ENCODE data around the gene SLC8B1.

DNA sequence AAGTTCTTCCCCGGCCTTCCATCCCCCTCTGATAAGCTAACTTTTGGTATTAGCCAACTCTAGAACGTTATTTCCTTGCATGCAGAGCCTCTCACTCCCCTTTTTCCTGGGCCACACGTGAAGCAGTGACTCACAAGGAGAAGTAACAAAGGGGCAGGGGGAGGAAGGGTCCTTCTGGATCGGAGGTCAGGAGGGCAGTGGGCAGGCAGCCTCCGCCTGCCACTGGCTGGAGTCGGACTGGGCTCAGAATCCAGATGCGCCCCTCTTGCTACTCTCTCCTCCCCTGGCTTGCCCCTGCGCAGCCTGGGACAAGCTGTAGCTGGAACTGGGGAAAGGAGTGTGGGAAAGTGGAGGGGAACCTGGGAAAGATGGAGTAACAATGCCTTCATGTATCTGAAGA is 58.6 kb downstream of the SLC8B1 start:
- TF ChIP-seq ZNF670 (tag by site-specific recombination; IDR thresholded peaks at IDR 0.05; ENCODE audit: low read depth) (no peak), ZNF175 (tag by site-specific recombination; IDR thresholded peaks at IDR 0.05) (no peak), PRDM1 (tag by site-specific recombination; IDR thresholded peaks at IDR 0.05) (no peak), ZNF174 (tag by site-specific recombination; IDR thresholded peaks at IDR 0.05) (no peak), KLF10 (tag by site-specific recombination; IDR thresholded peaks at IDR 0.05) (no peak), GLI2 (tag by site-specific recombination; IDR thresholded peaks at IDR 0.05; ENCODE audit: borderline replicate concordance, low read depth) (no peak), REPIN1 (tag by site-specific recombination; IDR thresholded peaks at IDR 0.05; ENCODE audit: low read depth) (no peak), ZNF837 (tag by site-specific recombination; IDR thresholded peaks at IDR 0.05) (no peak), ZNF133 (tag by site-specific recombination; IDR thresholded peaks at IDR 0.05) (no peak), ZBTB7A (tag by site-specific recombination; IDR thresholded peaks at IDR 0.05; ENCODE audit: low read depth) (no peak)
- TF ChIP-seq, protein P1, sequence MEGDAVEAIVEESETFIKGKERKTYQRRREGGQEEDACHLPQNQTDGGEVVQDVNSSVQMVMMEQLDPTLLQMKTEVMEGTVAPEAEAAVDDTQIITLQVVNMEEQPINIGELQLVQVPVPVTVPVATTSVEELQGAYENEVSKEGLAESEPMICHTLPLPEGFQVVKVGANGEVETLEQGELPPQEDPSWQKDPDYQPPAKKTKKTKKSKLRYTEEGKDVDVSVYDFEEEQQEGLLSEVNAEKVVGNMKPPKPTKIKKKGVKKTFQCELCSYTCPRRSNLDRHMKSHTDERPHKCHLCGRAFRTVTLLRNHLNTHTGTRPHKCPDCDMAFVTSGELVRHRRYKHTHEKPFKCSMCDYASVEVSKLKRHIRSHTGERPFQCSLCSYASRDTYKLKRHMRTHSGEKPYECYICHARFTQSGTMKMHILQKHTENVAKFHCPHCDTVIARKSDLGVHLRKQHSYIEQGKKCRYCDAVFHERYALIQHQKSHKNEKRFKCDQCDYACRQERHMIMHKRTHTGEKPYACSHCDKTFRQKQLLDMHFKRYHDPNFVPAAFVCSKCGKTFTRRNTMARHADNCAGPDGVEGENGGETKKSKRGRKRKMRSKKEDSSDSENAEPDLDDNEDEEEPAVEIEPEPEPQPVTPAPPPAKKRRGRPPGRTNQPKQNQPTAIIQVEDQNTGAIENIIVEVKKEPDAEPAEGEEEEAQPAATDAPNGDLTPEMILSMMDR (tag by site-specific recombination; IDR thresholded peaks at IDR 0.05) = no peak
- TF ChIP-seq, protein P2, sequence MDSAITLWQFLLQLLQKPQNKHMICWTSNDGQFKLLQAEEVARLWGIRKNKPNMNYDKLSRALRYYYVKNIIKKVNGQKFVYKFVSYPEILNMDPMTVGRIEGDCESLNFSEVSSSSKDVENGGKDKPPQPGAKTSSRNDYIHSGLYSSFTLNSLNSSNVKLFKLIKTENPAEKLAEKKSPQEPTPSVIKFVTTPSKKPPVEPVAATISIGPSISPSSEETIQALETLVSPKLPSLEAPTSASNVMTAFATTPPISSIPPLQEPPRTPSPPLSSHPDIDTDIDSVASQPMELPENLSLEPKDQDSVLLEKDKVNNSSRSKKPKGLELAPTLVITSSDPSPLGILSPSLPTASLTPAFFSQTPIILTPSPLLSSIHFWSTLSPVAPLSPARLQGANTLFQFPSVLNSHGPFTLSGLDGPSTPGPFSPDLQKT (IDR thresholded peaks at IDR 0.05; ENCODE audit: borderline replicate concordance, low read depth, low read length) = no peak
- TF ChIP-seq, protein P3, sequence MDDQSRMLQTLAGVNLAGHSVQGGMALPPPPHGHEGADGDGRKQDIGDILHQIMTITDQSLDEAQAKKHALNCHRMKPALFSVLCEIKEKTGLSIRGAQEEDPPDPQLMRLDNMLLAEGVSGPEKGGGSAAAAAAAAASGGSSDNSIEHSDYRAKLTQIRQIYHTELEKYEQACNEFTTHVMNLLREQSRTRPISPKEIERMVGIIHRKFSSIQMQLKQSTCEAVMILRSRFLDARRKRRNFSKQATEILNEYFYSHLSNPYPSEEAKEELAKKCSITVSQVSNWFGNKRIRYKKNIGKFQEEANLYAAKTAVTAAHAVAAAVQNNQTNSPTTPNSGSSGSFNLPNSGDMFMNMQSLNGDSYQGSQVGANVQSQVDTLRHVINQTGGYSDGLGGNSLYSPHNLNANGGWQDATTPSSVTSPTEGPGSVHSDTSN (CRISPR knock-in tag; IDR thresholded peaks at IDR 0.05) = no peak

All from HEK293 (cell line).